Activated T-helper 1 cell treated with anti-CD3 and anti-CD28 coated beads, Interleukin-12 subunit alpha, Interleukin-12 subunit beta, Interleukin-2, Interleukin-4 antibody, amounts not matched to agents 30 ng/mL and 10 ng/mL and 1 ng/mL, durations not matched to agents 14 hours and 24 hours and 36 hours (primary cell): ENCODE measurements around the gene DHX32. TPM values are rescaled to one million over a fixed set of nuclear protein-coding genes. Genes with fewer than 3 reads are reported as not detected.

Experiments
- DNase-seq: peaks from one replicate; pipeline ENCODE4 v3.0.0; 2021; ENCODE audit warnings: low spot score
- H3K27ac Mint-ChIP-seq: one replicate; pipeline ENCODE4 v1.8.0; 2021; ENCODE audit warnings: mild to moderate bottlenecking, mixed read lengths
- H3K27me3 Mint-ChIP-seq: one replicate; pipeline ENCODE4 v1.8.0; 2022; ENCODE audit warnings: mild to moderate bottlenecking, moderate library complexity, mixed read lengths; ENCODE audit not compliant: insufficient read depth
- H3K36me3 Mint-ChIP-seq: one replicate; pipeline ENCODE4 v1.8.0; 2021; ENCODE audit warnings: low read depth, mixed read lengths
- H3K4me1 Mint-ChIP-seq: one replicate; pipeline ENCODE4 v1.8.0; 2021; ENCODE audit warnings: low read depth, mixed read lengths
- H3K4me3 Mint-ChIP-seq: one replicate; pipeline ENCODE4 v1.8.0; 2021; ENCODE audit warnings: mild to moderate bottlenecking, moderate library complexity, mixed read lengths
- H3K9me3 Mint-ChIP-seq: one replicate; pipeline ENCODE4 v1.8.0; 2021; ENCODE audit warnings: mixed read lengths
- intact Hi-C: fragments of 100-400 bp; cut with micrococcal nuclease; formaldehyde crosslinking; loops from one replicate; pipeline ENCODE4 v1.15.1; 2024
- total RNA-seq: library from RNA; stranded (reverse); gene quantifications from 2 replicates; pipeline ENCODE4 v1.2.3, GENCODE V29; 2022

DHX32 gene
- total RNA-seq, 1 donor from 2014 or later = 13.0 TPM

GRCh38 chr10:125828311-125828710 lies 52.8 kb downstream of the DHX32 start:
- H3K36me3 Mint-ChIP-seq = peaks cover 36% of the 10 kb centered on the region
- intact Hi-C loops = loop anchor here (10.0 kb wide), 1 partner anchor 914 kb away; no protein-coding TSS in a partner anchor
- H3K4me3 Mint-ChIP-seq = no peak overlapping the region
- H3K27me3 Mint-ChIP-seq = no peaks in the 10 kb centered on the region
- no peak overlapping the region for H3K27ac Mint-ChIP-seq
- DNase-seq = no peak
- H3K9me3 Mint-ChIP-seq = no peaks in the 10 kb centered on the region
- H3K4me1 Mint-ChIP-seq = peaks cover 11% of the 10 kb centered on the region

GRCh38 chr10:125827133-125827532 lies 54.0 kb downstream of the DHX32 start:
- no peak overlapping the region for H3K4me3 Mint-ChIP-seq
- peaks cover 27% of the 10 kb centered on the region for H3K36me3 Mint-ChIP-seq
- H3K27ac Mint-ChIP-seq = no peak overlapping the region
- no peaks in the 10 kb centered on the region for H3K9me3 Mint-ChIP-seq
- peaks cover 11% of the 10 kb centered on the region for H3K4me1 Mint-ChIP-seq
- no peak for DNase-seq
- no peaks in the 10 kb centered on the region for H3K27me3 Mint-ChIP-seq
- intact Hi-C loops = loop anchor here (10.0 kb wide), 1 partner anchor 912 kb away; no protein-coding TSS in a partner anchor

GRCh38 chr10:125824736-125825135 lies 56.4 kb downstream of the DHX32 start:
- DNase-seq = no peak
- Mint-ChIP-seq H3K4me1 (peaks cover 11% of the 10 kb centered on the region), H3K4me3 (no peak overlapping the region), H3K27me3 (no peaks in the 10 kb centered on the region), H3K27ac (no peak overlapping the region), H3K36me3 (peaks cover 21% of the 10 kb centered on the region), H3K9me3 (no peaks in the 10 kb centered on the region)
- intact Hi-C loops = loop anchor here (5.0 to 10.0 kb wide), 2 partner anchors 910 to 1022 kb away; partner anchors contain the start of gene ABRAXAS2

- intact Hi-C loops = loop anchor here (1.0 to 10.0 kb wide), 4 partner anchors 73 to 1021 kb away; partner anchors contain the start of genes ABRAXAS2, EDRF1 and FANK1
- Mint-ChIP-seq H3K9me3 (no peaks in the 10 kb centered on the region), H3K4me1 (peaks cover 11% of the 10 kb centered on the region), H3K36me3 (peaks cover 15% of the 10 kb centered on the region), H3K27ac (no peak overlapping the region), H3K27me3 (no peaks in the 10 kb centered on the region), H3K4me3 (no peak overlapping the region)
- no peak for DNase-seq
These were observed 57.3 kb downstream of the DHX32 start for GRCh38 chr10:125823663-125824251.

GRCh38 chr10:125822878-125823662 lies 58.0 kb downstream of the DHX32 start, which contains the start of the genes BCCIP and UROS:
BCCIP (plus strand) TSS chr10:125823546; CDS start chr10:125823558, 12 bp downstream.
UROS (minus strand) TSS chr10:125823258; CDS start chr10:125816499, 6,759 bp downstream.
- peaks cover 12% of the 10 kb centered on the region for H3K36me3 Mint-ChIP-seq
- peak; percentile 86 for DNase-seq

GRCh38 chr10:125820701-125821100 lies 60.4 kb downstream of the DHX32 start:
- peak overlapping the region; percentile 10 for H3K27ac Mint-ChIP-seq
- H3K4me1 Mint-ChIP-seq = peaks cover 3% of the 10 kb centered on the region

More at GRCh38 chr10:125822878-125823662, 58.0 kb downstream of the DHX32 start, which contains the start of the genes BCCIP and UROS:
- intact Hi-C loops = loop anchor here (1.0 to 10.0 kb wide), 4 partner anchors 73 to 1021 kb away; partner anchors contain the start of genes ABRAXAS2, EDRF1 and FANK1
- Mint-ChIP-seq H3K27ac (peak within 1 kb of the TSS; percentile 41), H3K4me3 (peak within 1 kb of the TSS; percentile 87), H3K9me3 (no peaks in the 10 kb centered on the region), H3K4me1 (peaks cover 11% of the 10 kb centered on the region), H3K27me3 (no peaks in the 10 kb centered on the region)

GRCh38 chr10:125817337-125817946 lies 63.6 kb downstream of the DHX32 start:
- Mint-ChIP-seq H3K27ac (no peak overlapping the region), H3K9me3 (no peaks in the 10 kb centered on the region)
- intact Hi-C loops = no loop called here

More at GRCh38 chr10:125820701-125821100, 60.4 kb downstream of the DHX32 start:
- H3K4me3 Mint-ChIP-seq = peak overlapping the region; percentile 64
- DNase-seq = no peak
- H3K27me3 Mint-ChIP-seq = no peaks in the 10 kb centered on the region
- no peaks in the 10 kb centered on the region for H3K9me3 Mint-ChIP-seq
- intact Hi-C loops = loop anchor here (5.0 to 10.0 kb wide), 2 partner anchors 906 to 1018 kb away; partner anchors contain the start of gene ABRAXAS2
- H3K36me3 Mint-ChIP-seq = peaks cover 4% of the 10 kb centered on the region

GRCh38 chr10:125816548-125816947 lies 64.5 kb downstream of the DHX32 start:
- Mint-ChIP-seq H3K27ac (no peak overlapping the region), H3K9me3 (no peaks in the 10 kb centered on the region), H3K36me3 (peaks cover 14% of the 10 kb centered on the region), H3K4me1 (no peaks in the 10 kb centered on the region), H3K27me3 (no peaks in the 10 kb centered on the region), H3K4me3 (no peak overlapping the region)
- intact Hi-C loops = no loop called here
- no peak for DNase-seq

More at GRCh38 chr10:125817337-125817946, 63.6 kb downstream of the DHX32 start:
- Mint-ChIP-seq H3K36me3 (peaks cover 16% of the 10 kb centered on the region), H3K4me1 (no peaks in the 10 kb centered on the region), H3K27me3 (no peaks in the 10 kb centered on the region), H3K4me3 (no peak overlapping the region)
- no peak for DNase-seq

- no peaks in the 10 kb centered on the region for H3K9me3 Mint-ChIP-seq
- H3K4me1 Mint-ChIP-seq = no peaks in the 10 kb centered on the region
- no peak for DNase-seq
- intact Hi-C loops = no loop called here
- no peaks in the 10 kb centered on the region for H3K27me3 Mint-ChIP-seq
- H3K4me3 Mint-ChIP-seq = no peak overlapping the region
- no peak overlapping the region for H3K27ac Mint-ChIP-seq
- peaks cover 17% of the 10 kb centered on the region for H3K36me3 Mint-ChIP-seq
These were observed 65.3 kb downstream of the DHX32 start for GRCh38 chr10:125815764-125816163.

GRCh38 chr10:125812128-125812750 lies 68.9 kb downstream of the DHX32 start:
- intact Hi-C loops = no loop called here
- Mint-ChIP-seq H3K9me3 (no peaks in the 10 kb centered on the region), H3K27ac (no peak overlapping the region), H3K4me1 (peaks cover 5% of the 10 kb centered on the region), H3K27me3 (no peaks in the 10 kb centered on the region), H3K36me3 (peaks cover 29% of the 10 kb centered on the region), H3K4me3 (no peak overlapping the region)
- no peak for DNase-seq

GRCh38 chr10:125811251-125811650 lies 69.8 kb downstream of the DHX32 start:
- Mint-ChIP-seq H3K27ac (no peak overlapping the region), H3K4me1 (peaks cover 5% of the 10 kb centered on the region), H3K27me3 (no peaks in the 10 kb centered on the region), H3K4me3 (no peak overlapping the region), H3K36me3 (peaks cover 35% of the 10 kb centered on the region), H3K9me3 (no peaks in the 10 kb centered on the region)
- no peak for DNase-seq
- intact Hi-C loops = no loop called here

GRCh38 chr10:125808047-125808446 lies 73.0 kb downstream of the DHX32 start:
- Mint-ChIP-seq H3K27ac (no peak overlapping the region), H3K4me3 (no peak overlapping the region)
- intact Hi-C loops = no loop called here

More at GRCh38 chr10:125808047-125808446, 73.0 kb downstream of the DHX32 start:
- no peaks in the 10 kb centered on the region for H3K9me3 Mint-ChIP-seq
- peaks cover 5% of the 10 kb centered on the region for H3K4me1 Mint-ChIP-seq
- H3K36me3 Mint-ChIP-seq = peaks cover 25% of the 10 kb centered on the region
- H3K27me3 Mint-ChIP-seq = no peaks in the 10 kb centered on the region
- DNase-seq = no peak
